ENCODE results near the gene SLC48A1.

The SLC48A1 gene

GRCh38 chr12:47825173-47825639, 52.2 kb downstream of the SLC48A1 start:
- no peak overlapping the region for H3K4me3 ChIP-seq (ENCODE audit: low read depth, low read length)
- TF ChIP-seq CTCF (IDR thresholded peaks at IDR 0.05; ENCODE audit: borderline replicate concordance, insufficient read depth, low read depth, low read length): no peak

DNA sequence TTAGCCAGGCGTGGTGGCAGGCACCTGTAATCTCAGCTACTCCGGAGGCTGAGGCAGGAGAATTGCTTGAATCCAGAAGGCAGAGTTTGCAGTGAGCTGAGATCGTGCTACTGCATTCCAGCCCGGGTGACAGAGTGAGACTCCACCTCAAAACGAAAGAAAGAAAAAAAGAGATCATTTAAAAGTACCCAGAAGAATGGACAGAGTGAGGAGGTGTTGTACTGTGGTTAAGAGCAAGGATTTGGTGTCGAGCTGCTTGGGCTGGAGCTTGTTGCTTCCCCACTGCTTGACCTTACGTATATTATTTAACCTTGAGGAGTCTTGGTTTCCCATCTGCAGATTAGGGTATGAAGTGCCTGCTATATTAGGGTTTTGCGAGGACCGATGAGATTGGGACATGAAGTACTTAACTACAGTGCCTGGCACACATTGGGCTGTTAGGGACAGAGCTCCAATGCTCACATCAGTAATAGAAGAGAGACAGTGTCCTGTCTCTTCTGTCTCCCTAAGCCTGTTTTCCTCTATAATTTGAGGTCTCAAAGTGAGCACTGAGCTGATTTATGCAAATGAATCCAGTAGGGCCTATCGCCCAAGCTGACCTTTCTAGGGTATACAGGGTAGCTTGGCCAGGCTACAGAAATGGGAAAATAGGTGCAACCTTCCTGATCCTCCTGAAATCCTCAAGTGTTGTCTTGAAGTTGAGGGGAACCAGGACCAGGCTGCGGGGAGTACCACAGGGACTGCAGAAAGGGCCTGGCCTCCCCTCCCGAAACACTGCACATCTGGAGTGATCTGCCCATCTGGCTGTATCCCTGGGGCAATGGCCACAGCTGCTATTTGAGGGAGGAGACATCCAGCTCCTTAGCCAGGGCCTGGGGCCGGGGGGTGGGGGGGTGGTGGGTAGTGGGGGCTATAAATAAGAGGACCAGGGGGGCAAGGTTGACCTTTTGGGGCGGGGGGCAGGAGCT, 55.3 kb downstream of the SLC48A1 start:
- H3K4me3 ChIP-seq (ENCODE audit: low read depth, low read length): no peak overlapping the region
- TF ChIP-seq CTCF (IDR thresholded peaks at IDR 0.05; ENCODE audit: borderline replicate concordance, insufficient read depth, low read depth, low read length): no peak

DNA sequence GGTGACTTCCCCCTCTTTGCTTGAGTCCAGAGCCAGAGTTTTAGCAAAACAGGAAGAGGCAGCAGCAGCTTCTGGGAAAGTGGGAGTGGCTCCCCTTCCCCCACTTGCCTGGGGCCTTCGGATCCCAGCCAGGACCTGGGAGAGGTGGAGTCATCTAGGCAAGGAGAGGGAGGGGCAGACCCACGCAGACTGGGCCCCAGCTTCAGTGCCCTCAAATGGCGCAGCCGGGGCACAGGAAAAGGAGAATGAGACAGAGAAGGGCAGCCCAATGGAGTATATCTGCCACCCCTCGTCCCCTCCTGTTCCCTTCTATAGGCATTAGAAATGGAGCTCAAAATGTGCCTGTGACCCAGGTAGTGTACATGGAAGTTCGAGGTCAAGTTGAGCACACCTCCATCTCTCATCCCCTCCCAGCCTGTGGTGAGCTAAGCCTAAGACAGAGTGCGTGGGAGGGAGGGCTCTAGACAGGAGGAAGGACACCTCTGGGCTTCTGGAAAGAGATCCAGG, 56.0 kb downstream of the SLC48A1 start:
- no peak overlapping the region for H3K4me3 ChIP-seq (ENCODE audit: low read depth, low read length)
- TF ChIP-seq CTCF (IDR thresholded peaks at IDR 0.05; ENCODE audit: borderline replicate concordance, insufficient read depth, low read depth, low read length): no peak

- TF ChIP-seq CTCF (IDR thresholded peaks at IDR 0.05; ENCODE audit: borderline replicate concordance, insufficient read depth, low read depth, low read length): no peak
- no peak overlapping the region for H3K4me3 ChIP-seq (ENCODE audit: low read depth, low read length)
Measured at GRCh38 chr12:47829584-47829983, 56.5 kb downstream of the SLC48A1 start.
